Liver (tissue), 4 donors: ENCODE measurements around the gene LCN2. TPM values are rescaled to one million over a fixed set of nuclear protein-coding genes. Genes with fewer than 3 reads are reported as not detected.

ENCODE experiments used
- polyA plus RNA-seq, 2 donors: library from polyadenylated mRNA; stranded (reverse) in 1 of 2; unstranded in 1 of 2; fragments of 200-250 nt in 1 of 2; fragments of >200 nt in 1 of 2; fragmentation: Nextera tagmentation in 1 of 2; extraction: Ambion mirVana in 1 of 2; gene quantifications; one replicate each; pipeline versions ENCODE4 v1.2.1 to v1.2.3, GENCODE V29; 2013 to 2015
- total RNA-seq, 2 donors: library from RNA; depleted of rRNA; stranded (reverse); fragments of >200 nt; gene quantifications; one replicate each; pipeline ENCODE4 v1.2.3, GENCODE V29; 2014
- donor health status: healthy.
- donor health status: healthy.
- donor health status: healthy.

Gene LCN2
- total and polyA plus RNA-seq, 4 donors, result 7.0 to 64.5 (median 10.4) TPM

Other genes starting within 250 kb of the LCN2 start
- 10 to 100 TPM; 26.9 to 37.7 TPM for gene ST6GALNAC6, start 249.8 kb upstream of the LCN2 start, total RNA-seq
- gene ST6GALNAC6, start 249.8 kb upstream of the LCN2 start, polyA plus RNA-seq, result 10 to 100 TPM; 22.5 to 40.4 TPM
- gene ST6GALNAC4, start 232.4 kb upstream of the LCN2 start, total RNA-seq, result 10 to 100 TPM in 1 of 2 donors, 1 to 10 TPM in 1; 4.5 to 83.7 TPM
- gene ST6GALNAC4, start 232.4 kb upstream of the LCN2 start, polyA plus RNA-seq, result 10 to 100 TPM in 1 of 2 donors, 1 to 10 TPM in 1; 2.5 to 10.6 TPM
- gene PIP5KL1, start 218.7 kb upstream of the LCN2 start, total RNA-seq, result 1 to 10 TPM in 1 of 2 donors, under 1 TPM in 1; 0.59 to 1.5 TPM
- under 1 TPM; 0.06 to 0.40 TPM for gene PIP5KL1, start 218.7 kb upstream of the LCN2 start, polyA plus RNA-seq
- gene DPM2, start 211.6 kb upstream of the LCN2 start, total RNA-seq, result 10 to 100 TPM in 1 of 2 donors, 1 to 10 TPM in 1; 9.3 to 22.0 TPM
- 10 to 100 TPM; 22.0 to 25.0 TPM for gene DPM2, start 211.6 kb upstream of the LCN2 start, polyA plus RNA-seq
- gene EEIG1, start 168.5 kb upstream of the LCN2 start, total RNA-seq, result 10 to 100 TPM in 1 of 2 donors, 1 to 10 TPM in 1; 4.9 to 14.3 TPM
- 10 to 100 TPM in 1 of 2 donors, 1 to 10 TPM in 1; 6.7 to 11.2 TPM for gene EEIG1, start 168.5 kb upstream of the LCN2 start, polyA plus RNA-seq
- 1 to 10 TPM; 4.6 to 6.5 TPM for gene NAIF1, start 82.1 kb upstream of the LCN2 start, total RNA-seq
- gene NAIF1, start 82.1 kb upstream of the LCN2 start, polyA plus RNA-seq, result 1 to 10 TPM; 2.5 to 4.8 TPM
- 10 to 100 TPM; 21.7 to 74.6 TPM for gene SLC25A25, start 81.2 kb upstream of the LCN2 start, total RNA-seq
- gene SLC25A25, start 81.2 kb upstream of the LCN2 start, polyA plus RNA-seq, result 10 to 100 TPM; 35.4 to 43.2 TPM
- 10 to 100 TPM; 22.8 to 34.7 TPM for gene PTGES2, start 21.7 kb upstream of the LCN2 start, total RNA-seq
- gene PTGES2, start 21.7 kb upstream of the LCN2 start, polyA plus RNA-seq, result 10 to 100 TPM; 28.2 to 41.1 TPM
- 10 to 100 TPM; 13.4 to 23.6 TPM for gene BBLN, start 10.8 kb downstream of the LCN2 start, total RNA-seq
- 10 to 100 TPM; 41.1 to 42.1 TPM for gene BBLN, start 10.8 kb downstream of the LCN2 start, polyA plus RNA-seq
- gene CIZ1, start 42.1 kb downstream of the LCN2 start, total RNA-seq, result 10 to 100 TPM; 12.5 to 15.5 TPM
- 10 to 100 TPM; 13.6 to 13.8 TPM for gene CIZ1, start 42.1 kb downstream of the LCN2 start, polyA plus RNA-seq
- gene DNM1, start 53.9 kb downstream of the LCN2 start, total RNA-seq, result 1 to 10 TPM; 1.6 to 5.9 TPM
- gene DNM1, start 53.9 kb downstream of the LCN2 start, polyA plus RNA-seq, result under 1 TPM; 0.29 to 0.68 TPM
- gene GOLGA2, start 126.6 kb downstream of the LCN2 start, total RNA-seq, result 10 to 100 TPM; 21.9 to 45.7 TPM
- gene GOLGA2, start 126.6 kb downstream of the LCN2 start, polyA plus RNA-seq, result 10 to 100 TPM; 14.4 to 34.0 TPM
- 10 to 100 TPM; 10.7 to 12.2 TPM for gene SWI5, start 126.8 kb downstream of the LCN2 start, total RNA-seq
- gene SWI5, start 126.8 kb downstream of the LCN2 start, polyA plus RNA-seq, result 10 to 100 TPM; 20.2 to 34.0 TPM
- gene TRUB2, start 173.0 kb downstream of the LCN2 start, total RNA-seq, result 10 to 100 TPM; 12.7 to 13.3 TPM
- gene TRUB2, start 173.0 kb downstream of the LCN2 start, polyA plus RNA-seq, result 10 to 100 TPM; 25.4 to 35.8 TPM
- 10 to 100 TPM; 12.8 to 31.4 TPM for gene COQ4, start 173.4 kb downstream of the LCN2 start, total RNA-seq
- gene COQ4, start 173.4 kb downstream of the LCN2 start, polyA plus RNA-seq, result 10 to 100 TPM; 36.2 to 53.3 TPM
- gene SLC27A4, start 191.1 kb downstream of the LCN2 start, total RNA-seq, result 10 to 100 TPM in 1 of 2 donors, 1 to 10 TPM in 1; 5.9 to 18.6 TPM
- gene SLC27A4, start 191.1 kb downstream of the LCN2 start, polyA plus RNA-seq, result 10 to 100 TPM; 10.8 to 36.4 TPM
- gene URM1, start 221.9 kb downstream of the LCN2 start, total RNA-seq, result 10 to 100 TPM; 12.1 to 17.3 TPM
- gene URM1, start 221.9 kb downstream of the LCN2 start, polyA plus RNA-seq, result 10 to 100 TPM; 21.8 to 35.0 TPM